Measurements from ENCODE around the gene ZSCAN22.
"Not testable (repeated sequence)": the region's sequence is repeated elsewhere in the genome, so short reads cannot be mapped to it uniquely, and the experiment has no call there.

ZSCAN22 gene

DNA sequence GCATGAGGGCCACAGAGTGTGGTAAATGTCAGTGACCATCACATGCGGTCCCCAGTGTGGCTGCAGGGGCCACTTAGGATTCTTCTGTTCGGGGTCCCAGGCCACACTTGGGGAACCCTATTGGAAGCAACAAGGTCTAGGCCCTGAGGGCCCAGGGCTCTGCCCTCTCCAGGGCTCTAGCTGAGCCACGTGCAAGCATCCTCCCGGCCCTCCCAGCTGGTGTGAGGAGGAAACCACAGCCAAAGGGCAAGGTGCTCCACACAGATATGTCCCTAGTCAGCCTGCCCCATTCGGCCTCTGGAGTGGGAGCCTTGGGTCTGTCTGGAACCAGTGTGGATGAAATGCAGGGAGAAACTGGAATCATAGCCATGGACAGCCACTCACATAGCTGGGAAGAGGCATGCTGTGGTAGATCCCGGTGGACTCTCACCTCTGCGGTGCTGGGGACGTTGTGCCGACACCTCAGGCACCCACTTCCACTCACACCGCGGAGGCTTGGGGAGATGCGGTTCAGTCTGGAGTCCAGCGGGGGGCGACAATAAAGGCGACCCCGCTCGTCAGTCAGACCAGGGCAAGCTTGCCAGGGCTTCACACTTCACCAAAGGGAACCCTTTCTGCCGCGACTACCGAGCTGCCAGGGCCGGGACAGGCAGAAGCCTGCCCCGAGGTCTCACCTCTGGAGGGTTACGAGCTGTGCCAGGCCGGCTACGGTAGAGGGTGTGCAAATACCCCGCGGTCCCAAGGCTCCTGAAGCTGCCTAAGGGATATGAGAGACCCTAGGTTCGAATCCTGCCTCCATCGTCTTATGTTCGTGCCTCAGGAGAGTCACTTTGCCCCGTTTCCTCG, 40.0 kb downstream of the ZSCAN22 start:
- DNase-seq (ENCODE audit: low spot score) = no peak
- Mint-ChIP-seq H3K4me3 (no peak overlapping the region), H3K36me3 (ENCODE audit: low read depth) (no peaks in the 10 kb centered on the region), H3K27me3 (ENCODE audit: low read depth) (no peaks in the 10 kb centered on the region), H3K4me1 (ENCODE audit: low read depth) (peaks cover 10% of the 10 kb centered on the region), H3K9me3 (no peaks in the 10 kb centered on the region), H3K27ac (no peak overlapping the region)

DNA sequence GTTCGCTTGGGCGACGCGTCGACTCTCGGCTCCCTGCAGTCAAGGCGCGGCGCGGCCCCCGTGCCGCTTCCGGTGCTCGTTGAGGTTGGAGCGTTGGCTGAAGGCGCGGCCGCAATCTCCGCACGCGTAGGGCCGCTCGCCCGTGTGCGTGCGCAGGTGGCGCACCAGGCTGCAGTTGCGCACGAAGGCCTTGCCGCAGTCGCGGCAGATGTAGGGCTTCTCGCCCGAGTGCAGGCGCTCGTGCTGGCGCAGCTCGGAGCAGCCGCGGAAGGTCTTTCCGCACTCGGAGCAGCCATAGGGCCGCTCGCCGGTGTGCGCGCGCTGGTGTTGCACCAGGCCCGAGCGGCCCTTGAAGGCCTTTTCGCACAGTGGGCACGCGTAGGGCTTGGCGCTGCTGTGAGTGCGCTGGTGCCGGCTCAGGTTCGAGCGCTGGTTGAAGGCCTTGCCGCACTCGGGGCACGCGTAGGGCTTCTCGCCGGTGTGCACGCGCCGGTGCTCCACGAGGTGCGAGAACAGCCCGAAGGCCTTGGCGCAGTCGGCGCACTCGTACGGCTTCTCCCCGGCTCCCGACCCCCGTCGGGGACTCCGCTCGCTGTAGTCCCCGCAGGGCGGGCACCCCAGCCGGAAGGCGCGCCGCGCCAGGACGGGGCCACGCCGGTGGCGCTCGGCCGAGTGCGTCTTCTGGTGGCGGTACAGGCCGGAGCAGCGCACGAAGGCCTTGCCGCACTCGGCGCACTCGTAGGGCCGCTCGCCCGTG, 41.1 kb downstream of the ZSCAN22 start:
- DNase-seq (ENCODE audit: low spot score) = no peak
- no peaks in the 10 kb centered on the region for H3K9me3 Mint-ChIP-seq
- no peak overlapping the region for H3K27ac Mint-ChIP-seq
- H3K36me3 Mint-ChIP-seq (ENCODE audit: low read depth) = no peaks in the 10 kb centered on the region
- no peak overlapping the region for H3K4me3 Mint-ChIP-seq
- peaks cover 4% of the 10 kb centered on the region for H3K4me1 Mint-ChIP-seq (ENCODE audit: low read depth)
- no peaks in the 10 kb centered on the region for H3K27me3 Mint-ChIP-seq (ENCODE audit: low read depth)

DNA sequence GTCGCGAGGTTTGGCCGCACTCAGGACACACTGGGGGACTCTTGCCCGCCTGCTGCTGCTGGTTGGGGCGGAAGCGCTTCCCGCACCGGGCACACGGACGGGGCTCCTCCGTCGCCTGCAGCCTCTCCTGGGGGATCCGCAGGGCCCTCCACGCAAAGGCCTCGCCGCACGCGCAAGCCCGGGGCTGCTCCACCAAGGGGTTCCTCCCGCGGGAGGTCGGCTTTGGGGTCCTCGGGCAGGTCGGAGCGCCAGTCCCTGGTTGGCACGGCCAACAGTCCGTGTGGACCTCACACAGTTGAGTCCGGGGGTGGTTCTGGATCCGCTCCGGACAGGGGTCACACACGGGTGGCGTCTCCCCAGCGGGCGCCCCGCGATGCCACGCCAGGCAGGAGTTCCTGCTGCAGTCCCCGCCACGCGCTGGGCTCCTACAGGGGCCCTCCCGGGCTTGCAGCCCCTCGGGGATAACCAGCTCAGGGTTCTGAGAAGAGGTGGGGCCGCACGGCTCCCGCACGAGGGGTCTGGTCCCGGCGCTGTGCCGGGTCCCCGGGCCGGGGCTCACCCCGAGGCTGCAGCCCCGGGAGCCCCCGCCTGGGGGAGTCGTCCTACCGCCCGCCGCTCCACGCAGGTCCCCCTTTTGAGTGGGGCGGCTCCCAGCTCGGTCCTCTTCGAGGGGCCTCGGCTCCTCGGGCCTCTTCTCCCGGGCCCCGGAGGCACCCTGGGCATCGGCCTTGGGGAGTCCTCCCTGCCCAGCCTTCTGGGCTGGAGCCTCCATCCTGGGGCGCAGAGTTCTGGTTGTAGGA, 42.0 kb downstream of the ZSCAN22 start:
- H3K36me3 Mint-ChIP-seq (ENCODE audit: low read depth) = no peaks in the 10 kb centered on the region
- no peaks in the 10 kb centered on the region for H3K9me3 Mint-ChIP-seq
- no peak overlapping the region for H3K4me3 Mint-ChIP-seq
- DNase-seq (ENCODE audit: low spot score) = no peak
- no peaks in the 10 kb centered on the region for H3K27me3 Mint-ChIP-seq (ENCODE audit: low read depth)
- peaks cover 3% of the 10 kb centered on the region for H3K4me1 Mint-ChIP-seq (ENCODE audit: low read depth)
- H3K27ac Mint-ChIP-seq = no peak overlapping the region

DNA sequence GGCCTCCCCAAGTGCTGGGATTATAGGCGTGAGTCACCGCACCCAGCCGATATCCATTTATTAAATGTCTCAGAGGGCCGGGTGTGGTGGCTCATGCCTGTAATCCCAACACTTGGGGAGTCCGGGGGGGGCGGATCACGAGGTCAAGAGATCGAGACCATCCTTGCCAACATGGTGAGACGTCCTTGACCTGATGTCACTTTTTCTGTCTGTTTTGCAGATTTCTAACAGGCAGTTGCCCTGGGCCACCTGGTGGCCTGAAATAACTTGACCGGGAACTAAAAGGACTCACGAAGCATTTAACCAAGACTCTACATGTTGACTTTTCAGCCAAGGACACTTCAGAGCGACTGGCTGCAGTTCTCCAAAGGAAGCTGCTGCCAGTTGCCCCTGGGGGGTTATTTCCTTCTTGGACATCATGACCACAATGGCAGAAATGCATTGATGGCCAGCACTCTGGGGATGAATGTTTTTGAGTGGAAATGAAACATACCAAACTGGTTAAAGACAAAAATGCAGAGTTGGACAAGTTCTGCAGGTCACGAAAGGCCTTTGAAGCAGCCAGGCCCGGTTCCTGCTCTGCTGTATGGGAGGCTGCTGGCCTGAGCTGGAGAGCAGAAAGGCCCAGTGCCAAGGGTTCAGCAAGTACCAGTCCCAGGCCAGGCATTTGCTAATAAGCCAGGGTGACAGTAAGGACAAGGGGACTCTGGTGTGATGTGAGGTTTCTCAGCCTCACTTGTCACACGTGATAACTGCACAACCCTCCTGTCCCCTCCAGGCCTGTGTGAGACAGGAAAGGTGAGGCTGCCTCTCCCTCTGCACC, 45.7 kb downstream of the ZSCAN22 start:
- H3K9me3 Mint-ChIP-seq = no peaks in the 10 kb centered on the region
- H3K4me3 Mint-ChIP-seq = no peak overlapping the region

DNA sequence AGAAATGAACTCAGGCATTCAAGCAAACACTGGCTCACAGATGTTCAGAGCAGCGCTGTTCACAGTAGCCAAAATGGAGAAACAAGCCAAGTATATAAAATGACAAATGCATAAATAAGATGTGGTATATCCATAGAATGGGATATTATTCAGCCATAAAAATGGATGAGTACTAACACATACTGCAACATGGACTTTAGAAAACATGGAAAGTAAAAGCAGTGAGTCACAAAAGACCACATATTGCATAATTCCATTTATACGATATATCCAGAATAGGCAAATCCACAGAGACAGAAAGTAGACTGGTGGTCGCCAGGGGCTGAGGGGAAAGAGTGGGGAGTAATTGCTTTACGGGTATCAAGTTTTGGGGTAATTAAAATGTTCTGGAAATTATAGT, 47.4 kb downstream of the ZSCAN22 start:
- no peak overlapping the region for H3K4me3 Mint-ChIP-seq
- no peaks in the 10 kb centered on the region for H3K4me1 Mint-ChIP-seq (ENCODE audit: low read depth)
- no peaks in the 10 kb centered on the region for H3K27me3 Mint-ChIP-seq (ENCODE audit: low read depth)
- DNase-seq (ENCODE audit: low spot score) = no peak
- no peaks in the 10 kb centered on the region for H3K36me3 Mint-ChIP-seq (ENCODE audit: low read depth)
- H3K9me3 Mint-ChIP-seq = no peaks in the 10 kb centered on the region
- no peak overlapping the region for H3K27ac Mint-ChIP-seq

More for the DNA sequence above, 45.7 kb downstream of the ZSCAN22 start:
- Mint-ChIP-seq H3K27me3 (ENCODE audit: low read depth) (no peaks in the 10 kb centered on the region), H3K36me3 (ENCODE audit: low read depth) (no peaks in the 10 kb centered on the region), H3K4me1 (ENCODE audit: low read depth) (no peaks in the 10 kb centered on the region), H3K27ac (no peak overlapping the region)
- DNase-seq (ENCODE audit: low spot score) = no peak

DNA sequence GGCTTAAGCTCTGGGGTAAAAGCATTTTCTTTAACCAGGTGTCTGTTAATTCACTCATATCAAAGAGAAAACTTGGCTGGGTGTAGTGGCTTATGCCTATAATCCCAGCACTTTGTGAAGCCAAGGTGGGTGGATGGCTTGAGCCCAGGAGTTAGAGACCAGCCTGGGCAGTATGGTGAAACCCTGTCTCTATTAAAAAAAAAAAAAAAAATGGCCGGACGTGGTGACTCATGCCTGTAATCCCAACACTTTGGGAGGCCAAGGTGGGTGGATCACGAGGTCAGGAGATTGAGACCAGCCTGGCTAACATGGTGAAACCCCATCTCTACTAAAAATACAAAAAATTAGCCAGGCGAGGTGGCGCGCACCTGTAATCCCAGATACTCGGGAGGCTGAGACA, 49.9 kb downstream of the ZSCAN22 start:
- not testable (repeated sequence) for DNase-seq (ENCODE audit: low spot score); H3K36me3 Mint-ChIP-seq (ENCODE audit: low read depth); H3K27ac Mint-ChIP-seq; H3K27me3 Mint-ChIP-seq (ENCODE audit: low read depth); H3K4me3 Mint-ChIP-seq; H3K4me1 Mint-ChIP-seq (ENCODE audit: low read depth); H3K9me3 Mint-ChIP-seq

DNA sequence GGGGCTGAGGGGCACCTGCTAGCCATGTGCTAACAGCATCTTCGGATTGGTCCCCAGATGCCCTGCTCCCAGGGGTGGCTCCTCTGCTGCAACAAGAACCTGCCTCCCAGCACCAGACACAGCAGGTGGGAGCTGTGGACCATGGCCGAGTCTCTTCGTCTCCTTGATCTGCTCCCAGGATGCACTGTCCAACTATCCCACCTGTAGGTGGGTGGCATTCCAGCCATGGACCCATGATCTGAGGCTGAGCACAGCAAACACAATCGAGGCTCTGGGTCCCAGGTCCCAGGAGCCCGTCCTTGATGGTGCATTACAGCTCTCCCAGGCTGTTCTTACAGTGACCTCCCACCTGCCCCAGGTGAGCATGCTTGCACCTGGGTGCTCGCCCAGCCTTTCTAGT, 52.5 kb downstream of the ZSCAN22 start:
- H3K9me3 Mint-ChIP-seq = no peaks in the 10 kb centered on the region
- no peaks in the 10 kb centered on the region for H3K36me3 Mint-ChIP-seq (ENCODE audit: low read depth)
- H3K27ac Mint-ChIP-seq = peak overlapping the region; percentile 93
- no peak for DNase-seq (ENCODE audit: low spot score)
- peaks cover 14% of the 10 kb centered on the region for H3K4me1 Mint-ChIP-seq (ENCODE audit: low read depth)
- H3K27me3 Mint-ChIP-seq (ENCODE audit: low read depth) = no peaks in the 10 kb centered on the region
- H3K4me3 Mint-ChIP-seq = peak overlapping the region; percentile 86

DNA sequence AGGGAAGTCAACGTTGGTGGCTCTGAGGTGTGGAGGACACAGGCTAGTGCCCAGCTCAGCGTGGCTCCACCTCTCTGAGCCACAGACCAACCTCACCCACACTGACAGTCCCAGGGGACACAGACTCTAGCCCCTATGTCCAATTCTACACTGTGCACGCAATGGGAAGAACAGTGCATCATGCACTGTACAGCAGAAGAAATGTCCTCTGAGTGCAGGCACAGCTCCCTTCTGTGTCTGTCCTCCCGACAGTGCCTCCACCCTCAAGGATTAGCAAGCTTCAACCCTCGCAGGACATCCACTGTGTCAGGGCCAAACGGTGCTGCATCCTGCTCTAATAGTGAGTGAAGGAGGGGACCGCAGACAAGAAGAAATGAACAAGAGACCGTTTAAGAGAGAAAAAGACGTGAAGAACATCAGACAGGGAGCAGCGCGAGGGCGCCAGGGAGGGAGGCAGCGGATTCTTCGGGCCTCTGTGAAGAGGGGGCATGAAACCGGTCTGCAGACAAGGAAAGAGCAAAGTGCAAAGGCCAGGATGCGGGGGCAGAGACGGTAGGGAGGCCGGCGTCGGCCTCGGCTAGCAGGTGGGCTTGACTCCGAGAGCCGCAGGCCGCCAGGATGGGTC, 53.4 kb downstream of the ZSCAN22 start:
- Mint-ChIP-seq H3K4me1 (ENCODE audit: low read depth) (peaks cover 14% of the 10 kb centered on the region), H3K36me3 (ENCODE audit: low read depth) (no peaks in the 10 kb centered on the region)
- DNase-seq (ENCODE audit: low spot score) = no peak

DNA sequence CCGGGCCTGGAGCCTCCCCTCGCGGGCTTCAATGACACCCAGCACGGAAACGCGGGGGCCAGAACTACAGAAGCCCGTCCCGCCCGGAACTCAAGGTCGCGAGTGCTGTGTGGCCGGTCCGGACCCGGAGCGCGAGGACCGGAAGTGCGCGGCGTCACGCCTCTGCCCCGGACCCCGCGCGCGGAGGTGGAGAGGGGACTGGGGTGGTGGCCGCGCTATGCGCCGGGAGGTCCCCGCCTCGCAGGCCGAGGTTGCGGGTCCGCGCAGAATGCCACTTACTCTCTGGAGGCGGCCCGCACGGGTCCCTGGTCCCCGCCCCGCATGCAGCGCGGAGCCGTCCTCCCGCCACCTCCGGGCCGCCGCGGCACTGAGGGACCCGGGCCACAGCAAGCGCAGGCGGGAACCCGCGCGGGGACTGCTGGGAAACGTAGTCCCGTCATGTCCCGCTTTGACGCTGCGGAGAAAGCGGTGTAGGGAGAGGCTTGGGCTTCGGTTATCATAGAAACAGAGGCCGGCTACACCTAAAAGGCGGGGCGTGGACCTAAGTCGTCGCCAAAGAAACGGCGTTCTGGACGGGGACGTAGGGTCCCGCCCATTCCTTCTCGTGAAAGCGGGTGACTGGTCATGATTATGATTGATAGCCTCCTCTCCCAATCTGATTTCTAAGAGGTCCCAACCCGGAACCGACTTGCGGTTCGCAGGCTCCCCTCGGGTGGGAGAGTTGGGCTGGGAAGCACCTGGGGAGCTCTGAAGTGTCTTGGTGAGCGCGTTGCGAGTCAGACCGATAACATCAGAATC, 54.1 kb downstream of the ZSCAN22 start, which contains the start of gene ZNF837:
Gene ZNF837 (minus strand): TSS at position 369 of the 798 bp plus-strand sequence. CDS start 11,698 bp downstream, outside the sequence.
- H3K27ac Mint-ChIP-seq = peak within 1 kb of the TSS; percentile 93
- H3K27me3 Mint-ChIP-seq (ENCODE audit: low read depth) = no peaks in the 10 kb centered on the region
- H3K4me3 Mint-ChIP-seq = peak within 1 kb of the TSS; percentile 88
- DNase-seq (ENCODE audit: low spot score) = peak; percentile 98
- H3K9me3 Mint-ChIP-seq = no peaks in the 10 kb centered on the region
- H3K36me3 Mint-ChIP-seq (ENCODE audit: low read depth) = no peaks in the 10 kb centered on the region
- peaks cover 18% of the 10 kb centered on the region for H3K4me1 Mint-ChIP-seq (ENCODE audit: low read depth)

More for the DNA sequence above, 53.4 kb downstream of the ZSCAN22 start:
- Mint-ChIP-seq H3K9me3 (no peaks in the 10 kb centered on the region), H3K27ac (peak overlapping the region; percentile 93), H3K4me3 (peak overlapping the region; percentile 86), H3K27me3 (ENCODE audit: low read depth) (no peaks in the 10 kb centered on the region)

DNA sequence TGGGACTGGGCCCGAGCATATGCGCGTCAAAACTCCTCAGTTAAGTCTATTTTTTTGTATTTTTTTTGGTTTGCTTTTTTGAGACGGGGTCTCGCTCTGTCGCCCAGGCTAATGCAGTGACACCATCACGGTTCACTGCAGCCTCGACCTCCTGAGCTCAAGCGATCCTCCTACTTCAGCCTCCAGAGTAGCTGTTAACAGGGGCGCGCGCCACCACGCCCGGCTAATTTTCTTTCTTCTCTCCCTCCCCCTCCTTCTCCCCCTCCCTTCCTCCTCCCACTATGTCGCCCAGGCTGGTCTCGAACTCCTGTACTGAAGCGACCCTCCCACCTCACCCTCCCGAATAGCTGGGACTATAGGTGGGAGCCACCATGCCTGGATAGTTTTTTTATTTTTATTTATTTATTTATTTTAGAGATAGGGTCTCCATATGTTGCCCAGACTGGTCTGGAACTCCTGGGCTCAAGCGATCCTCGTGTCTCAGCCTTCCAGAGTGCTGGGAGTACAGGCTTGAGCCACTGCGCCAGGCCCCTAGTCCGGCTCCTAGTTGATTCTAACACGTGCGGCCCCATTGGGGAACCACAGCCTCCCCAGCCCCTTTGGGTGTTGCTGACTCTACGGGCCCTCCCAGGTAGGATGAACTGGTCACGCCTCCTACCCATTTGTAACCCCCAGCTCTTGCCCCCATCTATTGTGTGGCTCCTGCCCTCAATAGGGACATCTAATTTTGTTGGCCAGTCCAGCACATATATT, 54.8 kb downstream of the ZSCAN22 start:
- no peak for DNase-seq (ENCODE audit: low spot score)
- no peaks in the 10 kb centered on the region for H3K9me3 Mint-ChIP-seq
- no peaks in the 10 kb centered on the region for H3K36me3 Mint-ChIP-seq (ENCODE audit: low read depth)
- peak overlapping the region; percentile 91 for H3K27ac Mint-ChIP-seq
- H3K4me3 Mint-ChIP-seq = peak overlapping the region; percentile 88
- H3K27me3 Mint-ChIP-seq (ENCODE audit: low read depth) = no peaks in the 10 kb centered on the region
- peaks cover 18% of the 10 kb centered on the region for H3K4me1 Mint-ChIP-seq (ENCODE audit: low read depth)

DNA sequence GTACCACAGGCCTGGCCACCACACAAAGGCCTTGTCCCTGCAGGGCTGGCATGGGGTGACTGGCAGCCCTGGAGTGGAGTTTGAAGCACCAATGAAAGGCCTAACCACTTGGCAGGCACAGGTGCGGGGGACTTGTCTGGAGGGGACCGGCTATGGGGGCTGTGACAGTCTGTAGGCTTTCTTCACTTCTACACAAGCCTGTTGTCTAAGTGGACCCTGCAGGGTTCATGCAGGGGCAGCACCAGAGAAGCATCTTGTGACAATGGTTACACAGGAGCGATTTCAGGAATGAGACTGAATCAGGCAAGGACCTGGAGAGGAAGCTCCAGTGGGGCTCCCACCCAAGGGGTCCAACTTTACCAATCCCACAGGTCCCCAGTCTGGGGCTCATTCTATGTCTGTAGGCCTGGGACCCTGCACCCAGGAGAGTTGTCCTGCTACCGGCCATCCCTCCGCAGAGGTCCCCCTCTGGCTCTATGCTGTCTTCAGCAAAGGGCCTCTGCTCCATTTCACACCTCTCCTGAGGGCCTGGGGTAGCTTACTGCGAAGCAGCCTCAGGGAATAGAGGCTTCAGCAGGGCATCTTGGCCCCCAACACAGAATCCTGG, 56.3 kb downstream of the ZSCAN22 start:
- Mint-ChIP-seq H3K9me3 (no peaks in the 10 kb centered on the region), H3K36me3 (ENCODE audit: low read depth) (peaks cover 11% of the 10 kb centered on the region), H3K4me3 (no peak overlapping the region), H3K27ac (no peak overlapping the region), H3K4me1 (ENCODE audit: low read depth) (peaks cover 21% of the 10 kb centered on the region), H3K27me3 (ENCODE audit: low read depth) (no peaks in the 10 kb centered on the region)
- no peak for DNase-seq (ENCODE audit: low spot score)

All from T-helper 2 cell treated with Interferon-gamma antibody and Interleukin-4, amounts not matched to agents 5 μg/mL and 100 μg/mL, for 36 hours (primary cell).